PC-3 (cell line): ENCODE results near the gene L3HYPDH.

Experiments
- CTCF ChIP-seq: fragments of 300-600 bp; sonication (generic); conservative IDR thresholded peaks from 2 replicates; pipeline ENCODE4 v1.5.1; 2017; ENCODE audit warnings: antibody characterized with exemption, low read depth, mild to moderate bottlenecking, low read length
- EZH2 ChIP-seq: fragments of 300-600 bp; sonication (generic); IDR thresholded peaks from one replicate; pipeline ENCODE4 v1.6.1; 2017; ENCODE audit warnings: antibody characterized with exemption, mild to moderate bottlenecking, low read length; ENCODE audit not compliant: unreplicated experiment
- EZH2phosphoT487 ChIP-seq: fragments of 300-600 bp; sonication (generic); IDR thresholded peaks from 2 replicates; pipeline ENCODE4 v1.6.1; 2018; ENCODE audit warnings: mild to moderate bottlenecking, antibody characterized with exemption, low read length, borderline replicate concordance

- TF ChIP-seq CTCF, result no peak
- TF ChIP-seq EZH2, result no peak
- TF ChIP-seq EZH2phosphoT487, result no peak
Observed at GRCh38 chr14:59529189-59529588, 45.0 kb upstream of the L3HYPDH start.
